Colonic mucosa (tissue), 4 donors: ENCODE measurements around the gene PDGFD. TPM values are rescaled to one million over a fixed set of nuclear protein-coding genes. Genes with fewer than 3 reads are reported as not detected.

Source experiments
- DNase-seq: peaks from one replicate; pipeline ENCODE4 v3.0.0-alpha.2; 2020
- H3K27ac ChIP-seq: fragments of 200-600 bp; one replicate; pipeline ENCODE4 v1.8.0; 2021
- H3K27me3 ChIP-seq: fragments of 200-600 bp; one replicate; pipeline ENCODE4 v1.8.0; 2021
- H3K36me3 ChIP-seq: fragments of 200-600 bp; one replicate; pipeline ENCODE4 v1.8.0; 2021
- H3K4me1 ChIP-seq: fragments of 200-600 bp; one replicate; pipeline ENCODE4 v1.8.0; 2021; ENCODE audit warnings: mild to moderate bottlenecking
- H3K4me3 ChIP-seq: fragments of 200-600 bp; one replicate; pipeline ENCODE4 v1.8.0; 2021
- H3K9ac ChIP-seq, 2 donors: one replicate each; pipeline ENCODE4 v1.7.0; 2013; ENCODE audit warnings: control low read depth in 2 of 2, low read depth in 2 of 2, low read length in 2 of 2
- H3K9me3 ChIP-seq: fragments of 200-600 bp; one replicate; pipeline ENCODE4 v1.8.0; 2021
- CTCF ChIP-seq: fragments of 200-600 bp; IDR thresholded peaks from one replicate; pipeline ENCODE4 v1.8.0; 2022; ENCODE audit warnings: antibody characterized with exemption, mild to moderate bottlenecking
- intact Hi-C: fragments of 100-400 bp; cut with DNase I; formaldehyde crosslinking; loops from one replicate; pipeline ENCODE4 v1.14.1; 2022
- total RNA-seq, 2 donors: library from RNA; stranded (reverse); fragmentation: NEBNext Ultra II Directional in 1 of 2; extraction: Animal tissue kit (Norgen Biotek cat#: 25700) in 1 of 2; gene quantifications; one replicate each; pipeline ENCODE4 v1.2.1, GENCODE V29; 2021
- donor health status: healthy.
- donor health status: DM: no; HTN: no; CAD: no.
- donor health status: DM: no; HTN: no; CAD: no.

The PDGFD gene
- total RNA-seq, 2 donors from 2014 or later: 2.1 to 5.4 TPM

- H3K27ac ChIP-seq: no peak overlapping the region
- H3K9me3 ChIP-seq: no peaks in the 10 kb centered on the region
- no peak for TF ChIP-seq CTCF
- intact Hi-C loops: no loop called here
- H3K4me1 ChIP-seq: no peaks in the 10 kb centered on the region
- no peaks in the 10 kb centered on the region for H3K27me3 ChIP-seq
- H3K4me3 ChIP-seq: no peak overlapping the region
- no peaks in the 10 kb centered on the region for H3K36me3 ChIP-seq
- no peak overlapping the region for H3K9ac ChIP-seq
- DNase-seq: no peak
Measured at GRCh38 chr11:104046331-104046730, 117.6 kb downstream of the PDGFD start.

DNA sequence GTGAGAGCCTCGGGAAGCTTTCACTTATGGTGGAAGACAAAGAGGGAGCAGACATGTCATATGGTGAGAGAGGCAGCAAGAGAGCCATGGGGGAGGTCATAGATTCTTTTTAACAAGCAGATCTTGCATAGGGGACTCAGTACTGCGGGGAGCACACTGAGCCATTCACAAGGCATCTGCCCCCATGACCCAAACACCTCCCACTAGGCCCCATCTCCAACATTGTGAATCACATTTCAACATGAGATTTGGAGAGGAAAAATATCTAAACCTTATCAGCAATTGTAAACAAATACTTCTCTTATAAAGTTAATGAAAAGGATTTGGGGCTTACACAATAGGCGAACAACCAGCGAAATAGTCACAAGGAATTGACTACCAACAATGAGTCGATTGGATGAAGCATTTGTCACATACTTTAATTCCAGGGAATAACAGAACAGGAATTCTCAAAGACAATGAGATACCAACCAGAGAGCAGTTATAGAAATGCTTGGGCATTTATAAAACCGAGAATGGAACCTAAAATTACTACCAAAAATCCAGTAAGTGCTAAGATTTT is 120.2 kb downstream of the PDGFD start:
- no peak for TF ChIP-seq CTCF
- Histone ChIP-seq H3K27ac (no peak overlapping the region), H3K9ac (no peak overlapping the region), H3K4me3 (no peak overlapping the region), H3K4me1 (no peaks in the 10 kb centered on the region), H3K9me3 (no peaks in the 10 kb centered on the region), H3K27me3 (no peaks in the 10 kb centered on the region), H3K36me3 (no peaks in the 10 kb centered on the region)
- intact Hi-C loops: no loop called here
- DNase-seq: no peak

GRCh38 chr11:104043142-104043541 is 120.8 kb downstream of the PDGFD start:
- Histone ChIP-seq H3K27ac (no peak overlapping the region), H3K27me3 (no peaks in the 10 kb centered on the region), H3K9ac (no peak overlapping the region), H3K36me3 (no peaks in the 10 kb centered on the region), H3K4me1 (no peaks in the 10 kb centered on the region), H3K9me3 (no peaks in the 10 kb centered on the region), H3K4me3 (no peak overlapping the region)
- DNase-seq: no peak
- intact Hi-C loops: no loop called here
- no peak for TF ChIP-seq CTCF

DNA sequence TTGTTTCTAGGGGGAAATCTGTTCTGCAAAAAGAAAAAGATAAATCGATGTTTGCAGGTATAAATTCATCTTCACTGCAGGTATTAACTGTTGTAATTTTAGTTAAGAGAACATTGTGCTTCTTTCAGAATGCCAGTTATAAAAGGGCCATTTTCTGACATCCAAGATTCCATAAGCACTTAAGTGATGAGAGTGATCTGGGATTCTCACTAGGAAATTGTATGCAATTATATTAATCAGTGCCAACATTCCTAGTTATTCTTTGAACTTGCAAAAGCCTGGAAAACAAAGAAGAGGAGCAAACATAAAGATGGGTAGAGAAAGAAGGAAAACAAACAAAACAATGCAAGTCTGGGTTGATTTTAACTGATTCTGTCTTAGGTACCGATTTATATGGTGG is 122.2 kb downstream of the PDGFD start:
- TF ChIP-seq CTCF: no peak
- intact Hi-C loops: no loop called here
- no peak for DNase-seq

GRCh38 chr11:104036995-104037394 is 127.0 kb downstream of the PDGFD start:
- no peaks in the 10 kb centered on the region for H3K9me3 ChIP-seq
- no peaks in the 10 kb centered on the region for H3K4me1 ChIP-seq
- no peaks in the 10 kb centered on the region for H3K27me3 ChIP-seq
- no peak overlapping the region for H3K4me3 ChIP-seq
- no peak for DNase-seq
- intact Hi-C loops: no loop called here
- no peak overlapping the region for H3K9ac ChIP-seq
- H3K36me3 ChIP-seq: no peaks in the 10 kb centered on the region
- no peak overlapping the region for H3K27ac ChIP-seq
- no peak for TF ChIP-seq CTCF

More for the DNA sequence above, 122.2 kb downstream of the PDGFD start:
- no peaks in the 10 kb centered on the region for H3K27me3 ChIP-seq
- H3K4me1 ChIP-seq: no peaks in the 10 kb centered on the region
- H3K36me3 ChIP-seq: no peaks in the 10 kb centered on the region
- H3K4me3 ChIP-seq: no peak overlapping the region
- H3K27ac ChIP-seq: no peak overlapping the region
- no peak overlapping the region for H3K9ac ChIP-seq
- H3K9me3 ChIP-seq: no peaks in the 10 kb centered on the region

DNA sequence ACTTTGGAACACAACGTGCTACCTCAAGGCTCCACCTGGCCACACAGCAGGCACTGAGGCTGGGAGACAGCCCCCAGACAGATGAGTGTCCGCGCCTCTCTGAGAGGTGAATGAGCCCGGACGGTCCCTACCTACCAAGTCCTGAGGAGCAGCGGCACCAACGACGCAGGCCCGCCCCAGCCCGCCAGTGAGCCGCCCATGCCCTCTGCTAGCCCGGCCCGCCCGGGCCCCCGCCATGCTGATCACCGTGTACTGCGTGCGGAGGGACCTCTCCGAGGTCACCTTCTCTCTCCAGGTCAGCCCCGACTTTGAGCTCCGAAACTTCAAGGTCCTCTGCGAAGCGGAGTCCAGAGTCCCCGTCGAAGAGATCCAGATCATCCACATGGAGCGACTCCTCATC is 127.4 kb downstream of the PDGFD start, which contains the start of gene DDI1:
DDI1 (plus strand) TSS at position 53 of the 400 bp plus-strand sequence; CDS start at position 236, 183 bp downstream.
- Histone ChIP-seq H3K27ac (no peak within 1 kb of the TSS), H3K9ac (no peak within 1 kb of the TSS), H3K4me3 (no peak within 1 kb of the TSS), H3K36me3 (no peaks in the 10 kb centered on the region), H3K27me3 (no peaks in the 10 kb centered on the region), H3K9me3 (no peaks in the 10 kb centered on the region), H3K4me1 (no peaks in the 10 kb centered on the region)
- no peak for TF ChIP-seq CTCF
- intact Hi-C loops: no loop called here
- DNase-seq: no peak
